ENCODE data around the gene NFIA. TPM values are rescaled to one million over a fixed set of nuclear protein-coding genes. Genes with fewer than 3 reads are reported as not detected.

NFIA gene
- total RNA-seq, 1 experiment from 2014 or later, result 0.35 TPM

DNA sequence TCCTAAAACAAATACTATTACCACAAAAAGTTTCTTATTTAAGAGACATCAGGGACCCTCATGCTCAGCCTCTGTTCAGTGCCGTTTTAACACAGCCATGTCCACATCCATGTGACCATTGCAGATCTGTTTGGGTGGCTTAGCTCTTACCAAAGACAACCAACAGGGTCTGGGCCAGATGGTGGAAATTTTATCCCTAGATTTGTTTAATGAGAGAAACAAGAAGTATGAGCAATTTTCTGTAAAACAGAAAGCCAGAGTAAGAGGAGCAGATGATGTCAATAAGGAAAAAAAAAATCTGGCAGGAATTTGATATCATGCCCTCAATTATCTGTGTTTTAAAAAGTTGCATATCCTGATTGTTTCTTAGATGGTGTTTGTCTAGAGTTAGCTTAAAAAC lies 342.7 kb downstream of the NFIA start:
- Histone ChIP-seq H3K79me2 (ENCODE audit: insufficient read depth, low read length) (no peaks in the 10 kb centered on the region), H4K8ac (replicated peaks; ENCODE audit: insufficient read length, low read depth, low read length) (no peak overlapping the region), H4K91ac (ENCODE audit: insufficient read length, low read depth, low read length) (no peak overlapping the region), H3K4ac (ENCODE audit: low read depth, low read length) (no peak overlapping the region), H3K27ac (ENCODE audit: insufficient read length, low read depth, low read length) (no peak overlapping the region), H3K14ac (ENCODE audit: insufficient read depth, low read length) (no peak overlapping the region), H3K18ac (ENCODE audit: insufficient read length, low read depth, low read length) (no peak overlapping the region), H2BK20ac (ENCODE audit: low read depth, low read length, poor library complexity, severe bottlenecking) (no peak overlapping the region), H3K23ac (ENCODE audit: insufficient read length, low read depth, low read length) (no peak overlapping the region), H3T11ph (ENCODE audit: low read length) (no peak overlapping the region), H2BK12ac (ENCODE audit: insufficient read length, low read depth, low read length) (no peak overlapping the region), H3K4me2 (ENCODE audit: insufficient read depth, insufficient read length, low read length) (no peak overlapping the region), H3K56ac (ENCODE audit: insufficient read length, low read depth, low read length) (no peak overlapping the region), H2AFZ (ENCODE audit: low read length) (no peak overlapping the region), H2AK5ac (ENCODE audit: insufficient read length, low read length) (no peak overlapping the region), H3K9ac (ENCODE audit: extremely low read depth, insufficient read length, low read length) (no peak overlapping the region), H3K79me1 (ENCODE audit: insufficient read depth, low read depth, low read length, poor library complexity, severe bottlenecking) (no peaks in the 10 kb centered on the region), H2BK15ac (ENCODE audit: low read depth, low read length) (no peak overlapping the region), H3K23me2 (ENCODE audit: insufficient read length, low read depth, low read length, poor library complexity, severe bottlenecking) (no peaks in the 10 kb centered on the region), H3K4me1 (ENCODE audit: insufficient read depth, low read length) (no peaks in the 10 kb centered on the region), H3K9me3 (ENCODE audit: control insufficient read depth, low read depth, low read length) (no peaks in the 10 kb centered on the region), H4K20me1 (ENCODE audit: control insufficient read depth, insufficient read depth, insufficient read length) (no peaks in the 10 kb centered on the region), H2BK120ac (ENCODE audit: low read depth, low read length, poor library complexity, severe bottlenecking) (no peak overlapping the region), H2BK5ac (ENCODE audit: insufficient read length, low read length) (no peak overlapping the region), H4K5ac (ENCODE audit: insufficient read length, low read depth, low read length) (no peak overlapping the region), H3K27me3 (ENCODE audit: insufficient read depth, low read length) (no peaks in the 10 kb centered on the region)
- TF ChIP-seq, protein P1, sequence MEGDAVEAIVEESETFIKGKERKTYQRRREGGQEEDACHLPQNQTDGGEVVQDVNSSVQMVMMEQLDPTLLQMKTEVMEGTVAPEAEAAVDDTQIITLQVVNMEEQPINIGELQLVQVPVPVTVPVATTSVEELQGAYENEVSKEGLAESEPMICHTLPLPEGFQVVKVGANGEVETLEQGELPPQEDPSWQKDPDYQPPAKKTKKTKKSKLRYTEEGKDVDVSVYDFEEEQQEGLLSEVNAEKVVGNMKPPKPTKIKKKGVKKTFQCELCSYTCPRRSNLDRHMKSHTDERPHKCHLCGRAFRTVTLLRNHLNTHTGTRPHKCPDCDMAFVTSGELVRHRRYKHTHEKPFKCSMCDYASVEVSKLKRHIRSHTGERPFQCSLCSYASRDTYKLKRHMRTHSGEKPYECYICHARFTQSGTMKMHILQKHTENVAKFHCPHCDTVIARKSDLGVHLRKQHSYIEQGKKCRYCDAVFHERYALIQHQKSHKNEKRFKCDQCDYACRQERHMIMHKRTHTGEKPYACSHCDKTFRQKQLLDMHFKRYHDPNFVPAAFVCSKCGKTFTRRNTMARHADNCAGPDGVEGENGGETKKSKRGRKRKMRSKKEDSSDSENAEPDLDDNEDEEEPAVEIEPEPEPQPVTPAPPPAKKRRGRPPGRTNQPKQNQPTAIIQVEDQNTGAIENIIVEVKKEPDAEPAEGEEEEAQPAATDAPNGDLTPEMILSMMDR (conservative IDR thresholded peaks at IDR 0.05), result no peak
- H3K9me3 Mint-ChIP-seq, result no peaks in the 10 kb centered on the region
- WGBS (ENCODE audit: extremely low coverage, insufficient read length, low lambda C conversion rate), result no CpG with 5 or more reads among the region's 1 CpG
- H3K4me3 Mint-ChIP-seq, result no peak overlapping the region
- DNase-seq, result no peak
- H3K27me3 Mint-ChIP-seq (ENCODE audit: low read depth), result no peaks in the 10 kb centered on the region
- H3K4me1 Mint-ChIP-seq, result peaks cover 15 to 20% of the 10 kb centered on the region in 2 experiments
- H3K27ac Mint-ChIP-seq, result no peak overlapping the region
- H3K36me3 Mint-ChIP-seq (ENCODE audit: insufficient read depth in 1 of 3, low read depth in 3 of 3), result no peaks in the 10 kb centered on the region

All from H9 (cell line).